Colon (tissue), 2 donors: ENCODE data around the gene SORCS2.

ENCODE experiments used
- FAIRE-seq: peaks from 2 replicates; lab custom pipeline; 2012; peaks lifted over from hg19 to GRCh38; lab: Jason Lieb, UNC
- donor health status: control.
- donor health status: control.

Gene SORCS2

GRCh38 chr4:7192252-7193029 is at the start of gene SORCS2:
TSS of gene SORCS2 (plus strand) at chr4:7192538.
- FAIRE-seq = no peak

DNA sequence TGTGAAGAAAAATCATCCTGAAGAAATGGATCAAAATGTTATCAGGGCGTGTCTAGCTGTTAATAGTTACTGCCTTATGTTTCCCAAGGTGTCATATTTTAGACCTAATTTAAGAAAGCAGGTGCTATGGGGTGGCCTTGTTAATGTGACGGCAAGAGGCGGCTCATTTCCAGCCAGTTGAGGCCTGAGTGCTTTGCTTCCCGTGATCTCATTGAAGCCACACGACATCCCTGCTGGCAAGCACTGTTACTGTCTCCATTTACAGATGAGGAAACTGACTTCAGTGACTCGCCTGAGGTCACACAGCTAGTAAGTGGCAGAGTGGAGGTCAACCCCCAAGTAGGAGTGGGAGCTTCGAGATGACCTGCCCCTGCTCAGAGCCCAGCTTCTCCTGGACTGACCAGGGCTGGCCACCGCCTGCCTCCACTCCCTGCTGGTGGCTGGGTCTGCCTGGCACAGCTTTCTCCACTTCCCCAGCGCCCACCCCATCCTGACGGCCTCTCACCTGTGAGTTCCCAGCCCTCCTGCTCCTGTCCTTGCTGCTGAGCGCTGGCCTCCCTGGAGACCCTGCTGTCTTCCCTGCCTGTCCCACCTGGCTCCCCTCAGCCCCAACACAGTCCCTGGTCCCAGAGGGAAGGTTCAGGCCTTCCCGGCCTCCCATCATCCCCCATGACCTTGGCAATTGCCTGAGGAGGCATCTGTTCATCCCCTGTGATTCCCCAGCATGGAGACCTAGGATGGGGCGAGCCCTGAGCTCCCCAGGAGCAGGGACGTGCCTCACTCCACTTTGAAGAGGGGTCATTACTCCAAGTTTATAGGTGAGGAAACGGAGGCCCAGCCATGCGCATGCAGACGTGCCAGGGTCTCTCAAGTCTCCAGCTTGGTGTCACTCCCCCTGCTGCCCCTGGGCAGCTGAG is 47.7 kb upstream of the SORCS2 start:
- no peak for FAIRE-seq

DNA sequence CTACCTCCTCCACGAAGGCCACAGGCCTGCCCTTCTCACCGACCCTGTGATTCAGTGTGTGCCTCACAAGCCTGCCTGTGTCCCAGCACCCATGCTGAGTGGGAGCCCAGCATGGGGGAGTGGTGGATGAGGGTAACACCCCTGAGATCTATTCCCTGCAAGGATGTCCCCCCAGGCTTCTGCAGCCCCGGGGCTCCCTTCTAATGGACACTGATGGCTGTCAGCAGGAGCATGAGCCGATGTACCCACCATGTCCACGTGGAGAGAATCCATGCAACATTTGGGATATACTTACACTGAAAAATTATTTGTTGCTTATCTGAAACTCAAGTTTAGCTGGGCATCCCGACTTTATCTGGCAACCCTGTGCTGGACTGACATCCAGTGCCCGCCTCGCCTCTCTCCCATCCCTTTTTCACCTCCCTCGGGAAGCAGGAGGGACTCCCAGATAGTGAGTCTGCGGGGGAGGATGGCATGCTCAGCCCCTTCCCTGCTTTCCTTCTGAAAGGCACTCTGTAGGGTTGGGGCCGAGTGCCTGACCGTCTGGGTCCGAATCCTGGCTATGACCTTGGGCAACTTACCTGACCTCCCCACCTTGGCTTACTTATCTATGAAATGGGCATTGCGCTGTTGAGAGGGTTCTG is 46.9 kb upstream of the SORCS2 start:
- no peak for FAIRE-seq

DNA sequence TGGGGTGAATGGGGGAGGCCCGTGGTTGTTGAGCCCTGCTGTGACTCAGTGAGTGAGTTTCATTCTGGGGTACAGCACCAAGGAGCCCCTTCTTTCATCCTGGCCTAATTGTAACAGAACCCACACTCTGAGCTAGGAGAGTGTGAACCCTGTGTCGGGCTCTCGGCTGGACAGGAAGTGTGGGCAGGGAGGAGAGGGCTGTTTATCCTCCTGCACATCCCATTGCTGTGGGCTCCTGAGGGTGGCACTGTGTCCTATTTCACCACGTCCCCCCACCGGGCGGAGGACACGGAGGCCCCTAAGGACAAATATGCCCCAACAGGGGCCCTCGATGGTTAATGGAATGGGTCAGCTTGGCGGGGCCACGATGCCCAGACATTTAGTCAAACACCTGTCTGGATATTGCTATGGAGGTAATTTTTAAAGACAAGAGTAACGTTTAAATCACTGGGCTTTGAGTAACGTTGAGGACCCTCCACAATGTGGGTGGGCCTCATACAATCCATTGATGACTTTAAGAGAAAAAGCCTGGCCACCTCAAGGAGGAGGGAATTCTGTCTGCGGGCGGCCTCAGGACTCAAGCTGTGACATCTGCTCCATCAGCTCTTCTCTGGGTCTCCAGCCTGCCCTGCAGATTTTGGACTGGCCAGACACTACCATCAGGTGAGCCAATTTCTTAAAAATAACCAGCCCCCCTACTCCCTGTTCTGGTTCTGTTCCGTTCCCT is 46.1 kb upstream of the SORCS2 start:
- FAIRE-seq = no peak

- FAIRE-seq = no peak
Observed at GRCh38 chr4:7146786-7147115, 45.6 kb upstream of the SORCS2 start.

DNA sequence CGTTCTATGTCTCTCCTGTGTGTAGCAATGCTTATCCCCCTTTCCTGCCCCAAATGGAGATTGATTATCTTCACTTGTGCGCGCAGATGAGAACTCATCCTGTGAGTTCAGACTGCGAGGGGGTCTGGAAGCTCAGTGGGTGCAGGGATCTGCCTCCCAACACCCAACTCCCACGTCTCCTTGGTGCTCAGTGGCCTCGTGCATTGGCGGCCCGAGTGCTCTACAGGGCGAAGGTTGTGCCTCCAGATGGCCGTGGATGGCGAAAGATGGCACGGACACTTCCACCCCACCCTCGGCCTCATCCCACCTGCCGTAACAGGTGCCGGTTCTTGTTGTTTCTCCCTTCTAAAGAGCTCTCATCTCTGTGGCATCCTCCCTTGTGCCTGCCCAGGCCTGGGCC is 45.1 kb upstream of the SORCS2 start:
- FAIRE-seq = no peak

GRCh38 chr4:7147661-7148310 is 44.6 kb upstream of the SORCS2 start:
- FAIRE-seq = no peak

- FAIRE-seq = no peak
Observed at GRCh38 chr4:7148337-7148736, 44.0 kb upstream of the SORCS2 start.

DNA sequence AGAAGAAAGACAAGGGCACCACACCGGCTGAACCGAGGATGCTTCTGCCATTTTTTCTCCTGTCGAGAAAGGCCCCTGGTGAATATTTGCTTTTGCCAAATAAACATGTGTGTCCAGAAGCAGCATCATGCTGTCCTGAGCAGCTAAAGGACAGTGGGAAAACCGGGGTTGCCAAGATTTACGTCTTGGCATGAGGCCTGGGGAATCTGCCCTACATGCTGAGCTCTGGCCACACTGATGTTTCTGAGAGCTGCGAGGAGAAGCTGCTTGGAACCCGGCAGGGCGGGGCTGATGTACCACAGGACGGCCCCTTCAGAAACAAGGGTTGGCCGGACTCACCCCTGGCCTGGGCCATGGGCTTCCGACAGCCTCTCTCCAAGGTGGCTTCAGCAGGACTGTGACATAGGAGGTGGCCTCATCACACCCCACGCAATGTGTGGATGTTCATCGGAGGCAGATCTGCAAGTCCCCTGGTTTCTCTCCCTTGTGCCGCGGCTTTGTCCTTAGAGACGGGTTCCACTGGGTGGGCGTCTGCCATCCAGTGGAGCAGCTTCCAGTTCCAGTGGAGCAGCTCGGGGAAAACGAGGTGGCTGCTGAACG is 42.2 kb upstream of the SORCS2 start:
- no peak for FAIRE-seq

DNA sequence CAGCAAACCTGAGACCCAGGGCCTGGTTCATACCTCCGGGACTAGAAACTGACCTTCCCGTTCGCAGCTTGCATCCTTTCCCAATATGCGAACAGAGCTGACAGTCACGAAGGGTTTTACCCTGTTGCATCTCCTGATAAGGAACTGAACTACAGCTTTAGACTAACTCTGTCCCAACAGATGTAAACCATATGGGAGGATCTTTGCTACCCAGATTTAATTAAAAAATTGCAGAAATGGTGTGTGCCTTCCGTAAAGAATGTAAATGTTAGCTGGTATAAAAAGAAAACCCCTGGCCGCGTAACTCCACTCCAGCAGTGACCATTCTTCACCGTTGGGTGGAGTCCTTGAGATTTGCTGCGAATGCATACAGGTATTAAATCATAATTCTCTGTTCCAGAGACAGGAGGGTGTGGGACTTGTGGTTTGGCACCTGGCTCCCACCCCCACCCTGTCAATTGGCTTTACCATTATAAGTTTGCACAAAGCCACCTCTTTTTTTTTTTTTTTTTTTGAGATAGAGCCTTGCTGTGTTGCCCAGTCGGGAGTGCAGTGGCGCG is 40.6 kb upstream of the SORCS2 start:
- FAIRE-seq = no peak

- FAIRE-seq = no peak
Observed at GRCh38 chr4:7153711-7154110, 38.6 kb upstream of the SORCS2 start.

GRCh38 chr4:7154351-7154981 is 37.9 kb upstream of the SORCS2 start:
- no peak for FAIRE-seq

DNA sequence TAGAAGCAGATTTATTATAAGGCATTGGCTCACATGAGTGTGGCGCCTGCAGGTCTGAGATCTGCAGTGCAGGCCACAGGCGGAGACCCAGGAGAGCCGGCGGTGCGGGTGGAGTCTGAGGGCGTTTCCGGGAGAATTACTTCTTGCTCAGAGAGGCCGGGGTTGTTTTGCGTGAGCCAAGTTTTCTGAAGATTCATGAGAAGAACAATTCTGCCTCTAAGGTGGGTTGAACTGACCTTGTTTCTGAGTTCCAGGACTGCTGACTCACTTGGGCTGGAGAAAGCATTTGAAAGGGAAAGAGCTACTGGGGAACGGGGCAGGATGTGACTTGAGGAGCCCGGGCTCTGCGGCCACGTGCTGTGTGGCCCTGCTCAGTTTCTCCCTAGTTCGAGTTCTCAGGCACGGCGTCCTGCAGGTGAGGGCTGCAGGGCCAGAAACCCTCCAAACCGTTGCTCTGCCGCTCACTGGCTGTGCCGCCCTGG is 36.7 kb upstream of the SORCS2 start:
- FAIRE-seq = no peak

DNA sequence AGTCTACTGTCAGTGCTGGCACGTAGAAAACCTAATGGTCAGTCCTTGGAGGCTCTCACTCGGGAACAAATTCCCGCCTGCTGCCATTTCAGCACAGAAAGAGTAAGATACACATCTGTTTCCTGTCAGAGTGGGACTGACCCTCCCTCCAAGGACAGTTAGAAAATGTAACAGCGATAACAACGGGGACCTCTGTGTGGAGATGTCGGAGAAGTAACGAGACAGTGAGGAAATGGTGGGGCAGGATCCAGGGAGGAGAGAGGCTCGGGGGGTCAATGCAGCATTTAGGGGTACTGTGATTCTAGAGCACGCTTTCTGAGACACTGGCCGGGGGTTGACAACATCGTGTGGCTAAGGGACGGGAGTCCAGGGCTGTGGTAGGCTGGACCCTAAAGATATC is 36.0 kb upstream of the SORCS2 start:
- FAIRE-seq = no peak

DNA sequence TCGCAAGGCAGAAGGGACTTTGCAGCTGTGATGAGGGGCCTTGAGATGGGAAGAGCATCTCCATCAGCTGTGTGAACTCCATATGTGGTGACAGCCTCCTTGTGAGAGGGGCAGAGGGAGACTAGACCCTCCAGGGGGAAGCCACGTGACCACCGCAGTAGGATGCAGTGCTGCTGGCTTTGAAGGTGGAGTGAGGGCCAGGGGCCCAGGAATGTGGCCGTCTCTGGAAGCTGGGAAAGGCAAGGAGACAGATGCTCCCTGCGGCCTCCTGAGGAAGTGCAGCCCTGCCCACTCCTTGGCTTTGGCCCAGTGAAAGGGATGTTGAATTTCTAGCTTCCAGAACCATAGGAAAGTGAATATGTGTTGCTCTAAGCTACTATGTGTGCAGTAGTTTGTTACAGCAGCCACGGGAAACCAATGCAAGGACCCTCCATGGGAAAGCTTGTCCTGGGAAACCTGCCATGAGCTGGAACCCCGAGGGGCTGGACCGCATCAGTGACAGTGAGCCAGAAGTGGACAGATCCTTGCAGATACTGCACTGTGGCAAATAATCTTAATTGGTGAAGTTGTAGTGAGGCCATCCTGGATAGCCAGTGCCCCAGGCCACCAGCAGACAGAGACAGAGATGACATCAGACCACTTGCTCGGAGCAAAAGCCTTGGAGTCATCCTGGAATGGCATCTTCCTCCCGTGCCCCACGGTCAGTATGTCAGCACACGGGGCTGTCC is 35.4 kb upstream of the SORCS2 start:
- no peak for FAIRE-seq

DNA sequence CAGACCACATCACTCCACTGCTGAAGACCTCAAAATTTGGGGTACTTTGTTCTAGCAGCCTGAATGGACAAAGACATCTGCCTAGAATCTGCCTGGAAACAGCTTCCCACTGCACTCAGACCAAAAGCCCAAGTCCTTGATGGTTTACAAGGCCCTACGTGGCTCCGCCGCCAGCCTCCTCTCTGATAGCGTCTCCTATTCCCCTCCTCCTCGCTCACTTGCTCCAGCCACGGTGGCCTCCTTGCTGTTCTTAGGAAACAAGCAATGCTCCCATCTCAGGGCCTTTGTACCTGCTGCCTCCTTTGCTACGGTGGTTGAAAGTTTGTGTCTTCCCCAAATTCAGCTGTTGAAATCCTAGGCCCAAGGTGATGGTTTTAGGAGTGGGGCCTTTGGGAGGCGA is 34.7 kb upstream of the SORCS2 start:
- FAIRE-seq = no peak

- FAIRE-seq = no peak
Observed at GRCh38 chr4:7158081-7158750, 34.1 kb upstream of the SORCS2 start.

- FAIRE-seq = no peak
Observed at GRCh38 chr4:7158991-7159390, 33.3 kb upstream of the SORCS2 start.

DNA sequence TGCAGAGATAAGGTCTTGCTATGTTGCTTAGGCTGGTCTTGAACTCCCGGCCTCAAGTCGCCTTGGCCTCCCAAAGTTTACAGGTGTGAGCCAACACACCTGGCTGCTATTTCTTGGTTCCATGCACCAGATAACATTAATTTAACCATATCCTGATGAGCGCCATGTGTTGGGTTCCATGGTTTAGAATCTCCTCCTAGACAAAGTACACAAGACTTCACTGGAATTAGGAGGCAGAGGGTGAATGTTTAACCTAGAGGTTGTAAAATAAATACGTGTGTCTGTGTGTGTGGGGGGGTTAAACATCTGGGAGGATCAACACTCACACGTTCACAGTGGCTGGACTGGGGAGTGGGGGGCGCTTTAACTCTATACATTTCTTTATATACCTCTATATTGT is 32.4 kb upstream of the SORCS2 start:
- FAIRE-seq = no peak
